Lower lobe of right lung (tissue), 2 donors: Measurements from ENCODE around the gene TRPC4. TPM values are rescaled to one million over a fixed set of nuclear protein-coding genes. Genes with fewer than 3 reads are reported as not detected.

Experiments used
- ATAC-seq, 2 donors: fragments of 200-7000 bp; cut with Tn5 transposase; one replicate each; pipeline ENCODE4 v1.9.1; 2020 to 2022; ENCODE audit warnings: mild to moderate bottlenecking in 2 of 2, moderate library complexity in 2 of 2
- DNase-seq: peaks from one replicate; pipeline ENCODE4 v3.0.0-alpha.2; 2020
- H3K27ac ChIP-seq: fragments of 200-600 bp; one replicate; pipeline ENCODE4 v1.8.0; 2022
- H3K27me3 ChIP-seq: fragments of 200-600 bp; one replicate; pipeline ENCODE4 v1.8.0; 2022; ENCODE audit warnings: low read depth
- H3K36me3 ChIP-seq: fragments of 200-600 bp; one replicate; pipeline ENCODE4 v1.8.0; 2022; ENCODE audit warnings: mild to moderate bottlenecking
- H3K4me1 ChIP-seq: fragments of 200-600 bp; one replicate; pipeline ENCODE4 v1.8.0; 2022
- H3K4me3 ChIP-seq: fragments of 200-600 bp; one replicate; pipeline ENCODE4 v1.8.0; 2022; ENCODE audit warnings: mild to moderate bottlenecking
- H3K9me3 ChIP-seq: fragments of 200-600 bp; one replicate; pipeline ENCODE4 v1.8.0; 2022
- CTCF ChIP-seq: fragments of 200-600 bp; IDR thresholded peaks from one replicate; pipeline ENCODE4 v1.8.0; 2022; ENCODE audit warnings: antibody characterized with exemption, mild to moderate bottlenecking
- intact Hi-C: fragments of 100-400 bp; cut with DNase I; formaldehyde crosslinking; loops from one replicate; pipeline ENCODE4 v1.11.0; 2022
- total RNA-seq: library from RNA; stranded (reverse); fragmentation: NEBNext Ultra II Directional; extraction: Animal tissue kit (Norgen Biotek cat#: 25700); gene quantifications from one replicate; pipeline ENCODE4 v1.2.1, GENCODE V29; 2021
- donor health status: DM: no; HTN: yes; CAD: no; lungs with severe emphysema.

TRPC4 gene
- total RNA-seq, 1 donor from 2014 or later = 0.71 TPM

- DNase-seq (no peak), ATAC-seq (no peak)
- no peak for TF ChIP-seq CTCF
- intact Hi-C loops = no loop called here
- no peak overlapping the region for H3K27ac ChIP-seq
- H3K36me3 ChIP-seq = no peaks in the 10 kb centered on the region
- no peaks in the 10 kb centered on the region for H3K27me3 ChIP-seq
- no peak overlapping the region for H3K4me3 ChIP-seq
- no peaks in the 10 kb centered on the region for H3K4me1 ChIP-seq
- H3K9me3 ChIP-seq = no peaks in the 10 kb centered on the region
Observed at GRCh38 chr13:37679043-37679442, 190.5 kb downstream of the TRPC4 start.

- H3K27ac ChIP-seq = no peak overlapping the region
- H3K9me3 ChIP-seq = no peaks in the 10 kb centered on the region
- intact Hi-C loops = no loop called here
- H3K36me3 ChIP-seq = no peaks in the 10 kb centered on the region
- no peak for ATAC-seq
- no peak overlapping the region for H3K4me3 ChIP-seq
- DNase-seq = no peak
- no peaks in the 10 kb centered on the region for H3K27me3 ChIP-seq
- TF ChIP-seq CTCF = no peak
- H3K4me1 ChIP-seq = no peaks in the 10 kb centered on the region
Observed at GRCh38 chr13:37669845-37670244, 199.7 kb downstream of the TRPC4 start.

GRCh38 chr13:37667702-37668101 is 201.9 kb downstream of the TRPC4 start:
- intact Hi-C loops = no loop called here
- no peak overlapping the region for H3K4me3 ChIP-seq
- H3K36me3 ChIP-seq = no peaks in the 10 kb centered on the region
- TF ChIP-seq CTCF = no peak
- H3K4me1 ChIP-seq = no peaks in the 10 kb centered on the region
- DNase-seq (no peak), ATAC-seq (no peak)
- no peaks in the 10 kb centered on the region for H3K27me3 ChIP-seq
- H3K9me3 ChIP-seq = no peaks in the 10 kb centered on the region
- no peak overlapping the region for H3K27ac ChIP-seq

- no peak for ATAC-seq
- Histone ChIP-seq H3K27ac (no peak overlapping the region), H3K36me3 (no peaks in the 10 kb centered on the region), H3K4me3 (no peak overlapping the region), H3K27me3 (no peaks in the 10 kb centered on the region), H3K4me1 (no peaks in the 10 kb centered on the region), H3K9me3 (no peaks in the 10 kb centered on the region)
- no peak for TF ChIP-seq CTCF
- no peak for DNase-seq
- intact Hi-C loops = no loop called here
Observed at GRCh38 chr13:37666036-37666435, 203.5 kb downstream of the TRPC4 start.

GRCh38 chr13:37665420-37665819 is 204.2 kb downstream of the TRPC4 start:
- TF ChIP-seq CTCF = no peak
- DNase-seq (no peak), ATAC-seq (no peak)
- H3K36me3 ChIP-seq = no peaks in the 10 kb centered on the region
- H3K4me3 ChIP-seq = no peak overlapping the region
- no peaks in the 10 kb centered on the region for H3K27me3 ChIP-seq
- H3K9me3 ChIP-seq = no peaks in the 10 kb centered on the region
- no peaks in the 10 kb centered on the region for H3K4me1 ChIP-seq
- intact Hi-C loops = no loop called here
- H3K27ac ChIP-seq = no peak overlapping the region

GRCh38 chr13:37663724-37664123 is 205.8 kb downstream of the TRPC4 start:
- DNase-seq (no peak), ATAC-seq (no peak)
- TF ChIP-seq CTCF = no peak
- Histone ChIP-seq H3K36me3 (no peaks in the 10 kb centered on the region), H3K27me3 (no peaks in the 10 kb centered on the region), H3K27ac (no peak overlapping the region), H3K9me3 (no peaks in the 10 kb centered on the region), H3K4me3 (no peak overlapping the region), H3K4me1 (no peaks in the 10 kb centered on the region)
- intact Hi-C loops = no loop called here
